Caco-2 (cell line): Measurements from ENCODE around the gene PARVG. TPM values are rescaled to one million over a fixed set of nuclear protein-coding genes. Genes with fewer than 3 reads are reported as not detected.

Experiments
- BruUV-seq: library from RNA; stranded (reverse); fragments of 400-500 nt; replicated peaks from 2 replicates; lab custom pipeline; 2021; lab: Mats Ljungman, UMichigan
- CTCF ChIA-PET: fragments of 300-600 bp; sonication (Branson Sonifier 250); formaldehyde crosslinking; loops from one replicate; lab custom pipeline; 2022; ENCODE audit warnings: antibody characterized with exemption; lab: Charles Lee
- POLR2A ChIA-PET: fragments of 300-600 bp; sonication (Branson Sonifier 250); formaldehyde crosslinking; loops from one replicate; lab custom pipeline; 2022; ENCODE audit warnings: antibody characterized with exemption; lab: Charles Lee
- DNase-seq, 2 experiments: peaks; one replicate each; pipeline versions ENCODE4 v3.0.0 to v3.0.0-alpha.2; 2020 to 2022
- H3K27me3 ChIP-seq: replicated peaks from 2 replicates; pipeline ENCODE4 v1.6.0; 2011; ENCODE audit warnings: low read length; ENCODE audit not compliant: control insufficient read depth, insufficient read depth
- H3K36me3 ChIP-seq: 2 replicates; pipeline ENCODE4 v1.5.1; 2011; ENCODE audit warnings: low read length; ENCODE audit not compliant: control insufficient read depth, insufficient read depth
- H3K4me1 ChIP-seq: fragments of 250-450 bp; sonication (Bioruptor Pico); 2 replicates; pipeline ENCODE4 v1.5.1; 2020; ENCODE audit warnings: mild to moderate bottlenecking
- H3K4me3 ChIP-seq: 2 replicates; pipeline ENCODE4 v1.5.1; 2011; ENCODE audit warnings: low read depth, mild to moderate bottlenecking, control low read depth, low read length
- H3K9me3 ChIP-seq: fragments of 250-450 bp; sonication (Bioruptor Pico); 2 replicates; pipeline ENCODE4 v1.5.1; 2020; ENCODE audit warnings: mild to moderate bottlenecking, moderate library complexity
- H3K27ac Mint-ChIP-seq: one replicate; pipeline ENCODE4 v1.8.0; 2022; ENCODE audit warnings: mixed read lengths; ENCODE audit not compliant: unreplicated experiment
- H3K27me3 Mint-ChIP-seq: one replicate; pipeline ENCODE4 v1.8.0; 2022; ENCODE audit warnings: mixed read lengths; ENCODE audit not compliant: insufficient read depth, unreplicated experiment
- H3K36me3 Mint-ChIP-seq: one replicate; pipeline ENCODE4 v1.8.0; 2022; ENCODE audit warnings: mild to moderate bottlenecking, mixed read lengths; ENCODE audit not compliant: insufficient read depth, unreplicated experiment
- H3K4me1 Mint-ChIP-seq: one replicate; pipeline ENCODE4 v1.8.0; 2022; ENCODE audit warnings: low read depth, mixed read lengths; ENCODE audit not compliant: unreplicated experiment
- H3K4me3 Mint-ChIP-seq: one replicate; pipeline ENCODE4 v1.8.0; 2022; ENCODE audit warnings: mild to moderate bottlenecking, moderate library complexity, mixed read lengths; ENCODE audit not compliant: unreplicated experiment
- H3K9me3 Mint-ChIP-seq: one replicate; pipeline ENCODE4 v1.8.0; 2022; ENCODE audit warnings: mixed read lengths; ENCODE audit not compliant: unreplicated experiment
- CTCF ChIP-seq, 2 experiments: fragments of 200-600 bp in 1 of 2; IDR thresholded peaks; 1 replicate in 1 of 2; 2 replicates in 1 of 2; pipeline versions ENCODE4 v1.5.1 to v1.8.0; 2011 to 2022; ENCODE audit warnings: antibody characterized with exemption in 1 of 2, control low read depth in 1 of 2, inconsistent platforms in 1 of 2, low read depth in 1 of 2, low read length in 1 of 2, mild to moderate bottlenecking in 1 of 2, moderate library complexity in 1 of 2; ENCODE audit not compliant: insufficient read depth in 1 of 2, severe bottlenecking in 1 of 2, unreplicated experiment in 1 of 2
- intact Hi-C: fragments of 100-400 bp; cut with micrococcal nuclease; formaldehyde crosslinking; loops from one replicate; pipeline ENCODE4 v1.10.0; 2022; ENCODE audit not compliant: unreplicated experiment
- total RNA-seq: library from RNA; stranded (reverse); gene quantifications from 2 replicates; pipeline ENCODE4 v1.2.3, GENCODE V29; 2022

Gene PARVG
- total RNA-seq, 1 experiment from 2014 or later, result not detected

- Histone ChIP-seq H3K36me3 (no peaks in the 10 kb centered on the region), H3K4me3 (no peak overlapping the region), H3K9me3 (no peaks in the 10 kb centered on the region), H3K27me3 (no peaks in the 10 kb centered on the region), H3K4me1 (no peaks in the 10 kb centered on the region)
- Mint-ChIP-seq H3K36me3 (no peaks in the 10 kb centered on the region), H3K4me1 (no peaks in the 10 kb centered on the region), H3K4me3 (no peak overlapping the region), H3K27ac (no peak overlapping the region), H3K9me3 (no peaks in the 10 kb centered on the region), H3K27me3 (no peaks in the 10 kb centered on the region)
- TF ChIP-seq CTCF (IDR thresholded peaks at IDR 0.05; ENCODE audit: insufficient read depth in 1 of 2, low read depth in 1 of 2, low read length in 1 of 2, severe bottlenecking in 1 of 2, unreplicated experiment in 1 of 2), result no peak
- no TSS peak for BruUV-seq
- no peak for DNase-seq
- intact Hi-C loops, result no loop called here
- ChIA-PET POLR2A (no interaction called here), CTCF (interaction anchor here (0.7 kb wide), 1 partner anchor 278 kb away, joined by 5 read pairs; no protein-coding TSS in a partner anchor)
These were observed 19.1 kb upstream of the PARVG start for GRCh38 chr22:44161673-44162072.

DNA sequence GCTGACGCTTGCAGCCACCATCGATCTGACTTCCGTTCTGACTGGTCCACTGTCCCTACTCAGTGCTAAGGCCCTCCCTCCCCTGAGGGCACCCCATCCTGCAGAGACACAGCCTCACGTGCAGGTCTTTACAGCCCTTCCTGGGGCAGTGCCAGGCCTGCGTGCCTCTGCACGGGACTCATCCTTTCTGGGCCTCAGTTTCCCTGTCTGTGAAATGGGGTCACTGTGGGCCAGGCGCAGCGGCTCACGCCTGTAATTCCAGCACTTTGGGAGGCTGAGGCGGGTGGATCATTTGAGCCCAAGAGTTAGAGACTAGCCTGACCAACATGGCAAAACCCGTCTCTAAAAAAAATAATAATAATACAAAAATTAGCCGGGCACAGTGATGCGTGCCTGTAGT, 17.8 kb upstream of the PARVG start:
- Mint-ChIP-seq H3K9me3 (no peaks in the 10 kb centered on the region), H3K27ac (no peak overlapping the region), H3K4me3 (no peak overlapping the region), H3K36me3 (no peaks in the 10 kb centered on the region), H3K4me1 (no peaks in the 10 kb centered on the region), H3K27me3 (no peaks in the 10 kb centered on the region)
- H3K4me1 ChIP-seq, result no peaks in the 10 kb centered on the region
- no peaks in the 10 kb centered on the region for H3K9me3 ChIP-seq
- no peak overlapping the region for H3K4me3 ChIP-seq
- TF ChIP-seq CTCF (IDR thresholded peaks at IDR 0.05; ENCODE audit: insufficient read depth in 1 of 2, low read depth in 1 of 2, low read length in 1 of 2, severe bottlenecking in 1 of 2, unreplicated experiment in 1 of 2), result no peak
- H3K27me3 ChIP-seq, result no peaks in the 10 kb centered on the region
- intact Hi-C loops, result no loop called here
- BruUV-seq, result no TSS peak
- POLR2A ChIA-PET, result no interaction called here
- CTCF ChIA-PET, result no interaction called here
- no peak for DNase-seq
- H3K36me3 ChIP-seq, result no peaks in the 10 kb centered on the region

- TF ChIP-seq CTCF (IDR thresholded peaks at IDR 0.05; ENCODE audit: insufficient read depth in 1 of 2, low read depth in 1 of 2, low read length in 1 of 2, severe bottlenecking in 1 of 2, unreplicated experiment in 1 of 2), result no peak
- no peak overlapping the region for H3K4me3 Mint-ChIP-seq
- no peaks in the 10 kb centered on the region for H3K27me3 ChIP-seq
- no peaks in the 10 kb centered on the region for H3K9me3 Mint-ChIP-seq
- H3K27me3 Mint-ChIP-seq, result no peaks in the 10 kb centered on the region
- intact Hi-C loops, result no loop called here
- H3K36me3 ChIP-seq, result no peaks in the 10 kb centered on the region
- H3K4me3 ChIP-seq, result no peak overlapping the region
- H3K9me3 ChIP-seq, result no peaks in the 10 kb centered on the region
- POLR2A ChIA-PET, result no interaction called here
- no peak overlapping the region for H3K27ac Mint-ChIP-seq
- no peaks in the 10 kb centered on the region for H3K4me1 ChIP-seq
- H3K36me3 Mint-ChIP-seq, result no peaks in the 10 kb centered on the region
- no peaks in the 10 kb centered on the region for H3K4me1 Mint-ChIP-seq
- CTCF ChIA-PET, result no interaction called here
- DNase-seq, result no peak
- BruUV-seq, result no TSS peak
These were observed 17.2 kb upstream of the PARVG start for GRCh38 chr22:44163536-44163935.
